ENCODE data around the gene MTRR.

- TF ChIP-seq POLR2A (IDR thresholded peaks at IDR 0.05) (no peak), CTCF (IDR thresholded peaks at IDR 0.05) (no peak)
Observed at GRCh38 chr5:7930011-7930410, 61.1 kb downstream of the MTRR start.

Data from body of pancreas (tissue), 4 donors.